GM23248 (cell line): ENCODE results near the gene QSOX1. TPM values are rescaled to one million over a fixed set of nuclear protein-coding genes. Genes with fewer than 3 reads are reported as not detected.
A peak's percentile ranks its signal among the peaks of the same experiment; 100 is the strongest.

ENCODE experiments used
- DNase-seq: peaks from one replicate; pipeline ENCODE4 v3.0.0-alpha.2; 2015
- H2AFZ ChIP-seq: fragments of 200-600 bp; sonication (generic); 2 replicates; pipeline ENCODE4 v1.6.1; 2016; ENCODE audit warnings: antibody characterized with exemption
- H3F3A ChIP-seq: fragments of 200-600 bp; sonication (generic); 2 replicates; pipeline ENCODE4 v1.6.1; 2016; ENCODE audit warnings: mild to moderate bottlenecking, antibody characterized with exemption, mixed run types; ENCODE audit not compliant: insufficient read depth
- H3K27ac ChIP-seq: fragments of 200-600 bp; sonication (generic); 2 replicates; pipeline ENCODE4 v1.5.1; 2016; ENCODE audit warnings: mild to moderate bottlenecking
- H3K27me3 ChIP-seq: fragments of 200-600 bp; sonication (generic); replicated peaks from 2 replicates; pipeline ENCODE4 v1.6.1; 2016; ENCODE audit warnings: mild to moderate bottlenecking; ENCODE audit not compliant: insufficient read depth
- H3K36me3 ChIP-seq: fragments of 200-600 bp; sonication (generic); 2 replicates; pipeline ENCODE4 v1.6.1; 2016; ENCODE audit warnings: low read depth, mild to moderate bottlenecking
- H3K4me1 ChIP-seq: fragments of 200-600 bp; sonication (generic); 2 replicates; pipeline ENCODE4 v1.6.1; 2016; ENCODE audit warnings: mild to moderate bottlenecking; ENCODE audit not compliant: insufficient read depth
- H3K4me2 ChIP-seq: fragments of 200-600 bp; sonication (generic); one replicate; pipeline ENCODE4 v1.6.1; 2016; ENCODE audit warnings: mild to moderate bottlenecking; ENCODE audit not compliant: unreplicated experiment
- H3K4me3 ChIP-seq: fragments of 200-600 bp; sonication (generic); 2 replicates; pipeline ENCODE4 v1.5.1; 2016; ENCODE audit warnings: mild to moderate bottlenecking
- H3K79me2 ChIP-seq: fragments of 200-600 bp; sonication (generic); 2 replicates; pipeline ENCODE4 v1.6.1; 2016; ENCODE audit warnings: mild to moderate bottlenecking; ENCODE audit not compliant: insufficient read depth
- H3K9ac ChIP-seq: fragments of 200-600 bp; sonication (generic); 2 replicates; pipeline ENCODE4 v1.6.1; 2016; ENCODE audit warnings: mild to moderate bottlenecking
- H3K9me2 ChIP-seq: fragments of 200-600 bp; sonication (generic); 2 replicates; pipeline ENCODE4 v1.6.1; 2016; ENCODE audit warnings: mixed run types, mild to moderate bottlenecking, moderate library complexity; ENCODE audit not compliant: insufficient read depth
- H3K9me3 ChIP-seq: fragments of 200-600 bp; sonication (generic); one replicate; pipeline ENCODE4 v1.6.1; 2017; ENCODE audit warnings: low read depth
- H4K20me1 ChIP-seq: fragments of 200-600 bp; sonication (generic); 2 replicates; pipeline ENCODE4 v1.6.0; 2016; ENCODE audit not compliant: insufficient read depth
- EZH2 ChIP-seq: fragments of 200-600 bp; sonication (generic); IDR thresholded peaks from 2 replicates; pipeline ENCODE4 v1.6.1; 2018; ENCODE audit warnings: antibody characterized with exemption, mild to moderate bottlenecking; ENCODE audit not compliant: insufficient read depth, poor library complexity, severe bottlenecking
- EZH2phosphoT487 ChIP-seq: fragments of 200-600 bp; sonication (generic); IDR thresholded peaks from 2 replicates; pipeline ENCODE4 v1.6.1; 2018; ENCODE audit warnings: antibody characterized with exemption, moderate library complexity, mild to moderate bottlenecking, low read depth; ENCODE audit not compliant: insufficient read depth
- WGBS, 2 experiments: methylation state at CpG; one replicate each; pipeline ENCODE4 v1.1.6; 2015 to 2017; ENCODE audit warnings: low lambda C conversion rate in 2 of 2, low coverage in 1 of 2; ENCODE audit errors: missing lambda C conversion rate in 2 of 2; 5-methylcytosine and 5-hydroxymethylcytosine counted together
- in situ Hi-C: fragments of 300-500 bp; cut with MboI; formaldehyde crosslinking; loops from 2 replicates; pipeline ENCODE4 v1.15.0; 2020
- polyA plus RNA-seq: library from polyadenylated mRNA; unstranded; fragments of >200 nt; fragmentation: Nextera tagmentation; extraction: Ambion mirVana; gene quantifications from 2 replicates; pipeline ENCODE4 v1.2.1, GENCODE V29; 2016
- total RNA-seq: library from RNA; depleted of rRNA; stranded (reverse); fragments of >200 nt; shearing (Covaris generic); gene quantifications from 2 replicates; pipeline ENCODE4 v1.2.3, GENCODE V29; 2014

The QSOX1 gene
- total and polyA plus RNA-seq, 2 experiments from 2014 or later = 270 to 519 TPM

DNA sequence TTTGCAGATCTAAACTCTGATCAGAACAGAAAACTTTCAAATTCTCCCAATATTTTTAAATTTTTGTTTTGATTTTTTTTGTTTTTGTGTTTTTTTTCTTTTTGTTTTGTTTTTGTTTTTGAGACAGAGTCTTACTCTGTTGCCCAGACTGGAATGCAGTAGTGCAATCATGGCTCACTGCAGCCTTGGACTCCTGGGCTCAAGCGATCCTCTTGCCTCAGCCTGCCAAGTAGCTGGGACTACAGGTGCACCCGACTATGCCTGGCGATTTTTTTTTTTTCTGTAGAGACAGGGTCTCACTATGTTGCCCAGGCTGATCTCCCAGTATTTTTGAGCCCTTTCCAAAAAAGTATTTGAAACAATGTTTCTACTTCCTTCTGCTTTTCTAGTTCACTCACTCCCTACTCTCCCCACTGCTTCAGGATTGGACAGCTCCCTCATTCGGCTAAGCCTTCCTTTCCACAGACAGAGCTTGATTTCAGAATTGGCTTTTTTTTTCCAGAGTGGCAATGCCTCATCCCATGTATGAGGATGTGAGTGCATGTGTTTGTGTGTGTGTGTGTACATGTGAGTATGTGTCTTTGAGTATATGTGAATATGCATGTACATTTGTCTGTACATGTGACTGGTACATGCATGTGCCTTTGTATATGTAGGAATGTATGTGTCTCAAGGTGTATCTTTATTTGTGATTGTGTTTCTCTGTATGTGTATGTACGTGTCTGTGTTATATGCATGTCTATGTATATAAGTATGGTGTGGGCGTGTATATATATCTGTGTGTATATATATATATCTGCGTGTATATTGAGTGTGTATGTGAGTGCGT, 87.3 kb downstream of the QSOX1 start:
- Histone ChIP-seq H3K27ac (no peak overlapping the region), H3K4me3 (no peak overlapping the region), H3K4me2 (no peak overlapping the region), H3K27me3 (peaks cover 50% of the 10 kb centered on the region), H3F3A (no peaks in the 10 kb centered on the region), H3K36me3 (no peaks in the 10 kb centered on the region), H3K4me1 (no peaks in the 10 kb centered on the region), H3K79me2 (no peaks in the 10 kb centered on the region), H4K20me1 (no peaks in the 10 kb centered on the region), H3K9me2 (no peaks in the 10 kb centered on the region), H3K9ac (no peak overlapping the region), H2AFZ (no peak overlapping the region), H3K9me3 (no peaks in the 10 kb centered on the region)
- TF ChIP-seq EZH2 (no peak), EZH2phosphoT487 (no peak)
- DNase-seq = peak; percentile 44
- in situ Hi-C loops = no loop called here
- 59 to 61% methylated on average over 8 of the region's 8 CpGs for WGBS, 2 experiments

DNA sequence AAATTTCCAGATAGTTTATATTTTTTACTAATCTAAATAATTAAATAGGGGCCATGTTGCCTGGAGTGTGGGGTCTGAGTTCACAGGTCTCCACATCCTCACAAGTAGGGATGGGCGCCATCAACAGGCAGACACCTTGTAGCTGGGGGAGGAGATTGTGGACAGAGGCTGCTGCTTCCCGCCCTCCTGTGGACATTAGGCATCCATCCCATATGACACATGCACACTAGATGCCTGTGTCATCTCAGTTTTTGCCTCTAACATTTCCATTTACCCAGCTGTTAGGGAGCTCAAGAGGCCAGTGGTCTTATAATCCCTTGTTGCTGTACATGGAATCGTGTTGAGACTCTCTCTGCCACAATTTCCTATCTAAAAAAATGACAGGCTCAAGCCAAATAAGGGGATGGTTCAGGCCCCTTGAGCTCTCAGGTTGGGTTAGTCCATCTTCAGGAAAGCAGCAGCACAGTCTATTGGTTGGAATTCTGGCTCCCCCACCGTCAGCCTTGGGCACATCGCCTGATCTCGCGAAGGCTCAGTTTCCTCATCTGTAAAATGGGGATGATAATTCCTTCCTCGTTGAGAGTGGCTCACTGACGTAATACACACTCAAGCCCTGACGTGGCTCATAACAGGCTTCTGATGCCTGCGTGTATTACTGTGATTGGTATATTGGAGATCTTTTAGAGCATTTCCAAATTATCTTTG, 89.0 kb downstream of the QSOX1 start:
- Histone ChIP-seq H3K9me3 (no peaks in the 10 kb centered on the region), H3K27ac (no peak overlapping the region), H3K4me1 (no peaks in the 10 kb centered on the region), H3K9ac (no peak overlapping the region), H3K4me2 (no peak overlapping the region), H3K36me3 (no peaks in the 10 kb centered on the region), H3K9me2 (no peaks in the 10 kb centered on the region), H3K79me2 (no peaks in the 10 kb centered on the region), H3K4me3 (no peak overlapping the region), H4K20me1 (no peaks in the 10 kb centered on the region), H3K27me3 (peaks cover 33% of the 10 kb centered on the region), H2AFZ (no peak overlapping the region), H3F3A (no peaks in the 10 kb centered on the region)
- no peak for TF ChIP-seq EZH2
- TF ChIP-seq EZH2phosphoT487 = no peak
- DNase-seq = peak; percentile 29
- 70 to 77% methylated on average over 11 of the region's 11 CpGs for WGBS, 2 experiments
- in situ Hi-C loops = no loop called here

GRCh38 chr1:180244840-180245239, 90.2 kb downstream of the QSOX1 start:
- in situ Hi-C loops = no loop called here
- no peak overlapping the region for H3K4me3 ChIP-seq
- no peaks in the 10 kb centered on the region for H3K36me3 ChIP-seq
- no peaks in the 10 kb centered on the region for H3K9me2 ChIP-seq
- H3K4me2 ChIP-seq = no peak overlapping the region
- WGBS, 2 experiments = 69 to 73% methylated on average over 6 of the region's 6 CpGs
- no peak for DNase-seq
- no peak for TF ChIP-seq EZH2phosphoT487
- TF ChIP-seq EZH2 = no peak
- no peaks in the 10 kb centered on the region for H3K79me2 ChIP-seq
- H3K9ac ChIP-seq = no peak overlapping the region
- no peaks in the 10 kb centered on the region for H3K9me3 ChIP-seq
- no peaks in the 10 kb centered on the region for H4K20me1 ChIP-seq
- H3K27me3 ChIP-seq = peaks cover 21% of the 10 kb centered on the region
- no peak overlapping the region for H3K27ac ChIP-seq
- no peak overlapping the region for H2AFZ ChIP-seq
- H3K4me1 ChIP-seq = no peaks in the 10 kb centered on the region
- H3F3A ChIP-seq = no peaks in the 10 kb centered on the region

- Histone ChIP-seq H2AFZ (no peak overlapping the region), H3K4me1 (no peaks in the 10 kb centered on the region), H3K79me2 (no peaks in the 10 kb centered on the region), H3K9me2 (no peaks in the 10 kb centered on the region), H3K9me3 (no peaks in the 10 kb centered on the region), H3K9ac (no peak overlapping the region), H3K4me2 (no peak overlapping the region), H3F3A (no peaks in the 10 kb centered on the region), H3K27me3 (peaks cover 5% of the 10 kb centered on the region), H4K20me1 (no peaks in the 10 kb centered on the region), H3K36me3 (no peaks in the 10 kb centered on the region), H3K4me3 (no peak overlapping the region), H3K27ac (no peak overlapping the region)
- WGBS, 2 experiments = 86 to 87% methylated on average over 5 of the region's 5 CpGs
- DNase-seq = no peak
- TF ChIP-seq EZH2 = no peak
- TF ChIP-seq EZH2phosphoT487 = no peak
- in situ Hi-C loops = no loop called here
Measured at GRCh38 chr1:180246579-180246978, 91.9 kb downstream of the QSOX1 start.
